Heart left ventricle (tissue), 13 donors: ENCODE measurements around the gene MAGEA10.

ENCODE experiments used
- POLR2A ChIP-seq, 2 donors: fragments of 450-650 bp; IDR thresholded peaks; one replicate each; pipeline ENCODE4 v1.6.1; 2017; ENCODE audit warnings: antibody characterized with exemption in 2 of 2, mild to moderate bottlenecking in 2 of 2, moderate library complexity in 2 of 2
- TF ChIP-seq, protein P1 (sequence below), 12 donors: fragments of 200-600 bp; sonication (generic) in 4 of 12; IDR thresholded peaks; one replicate each; pipeline versions ENCODE4 v1.5.0 to v1.8.0; 2018 to 2022; ENCODE audit warnings: antibody characterized with exemption in 12 of 12, mild to moderate bottlenecking in 5 of 12
- donor health status: ischemic (EF 13 %, LVEDD 7.1; RV severe dilation, severe dysfunction).
- donor health status: DM: no; HTN: yes; CAD: no.
- donor health status: DM: no; HTN: no; CAD: no.
- donor health status: ischemic (EF 25% LVEDD 6.9; RV normal size, moderate dysfunction).
- donor health status: ischemic (EF 25% LVEDD 5.7; RV mildly dilated, moderate dysfunction).
- donor health status: ischemic (EF 35%, LVEDD 5.7; RV mildly dilated, moderate dysfunction).
- donor health status: nonischemic (EF 11% LVEDD 7.7; RV severe dilation, severe dysfunction).
- donor health status: DM: yes; HTN: yes; CAD: no.
- donor health status: PGD.
- donor health status: ischemic (EF 29% LVEDD 5.4; RV normal size, mild dysfunction).
- donor health status: nonischemic (EF 23%, LVEDD 6.1; RV moderate dilation, normal function).

GRCh38 chrX:152155766-152156310 is 17.5 kb upstream of the MAGEA10 start:
- TF ChIP-seq, protein P1, sequence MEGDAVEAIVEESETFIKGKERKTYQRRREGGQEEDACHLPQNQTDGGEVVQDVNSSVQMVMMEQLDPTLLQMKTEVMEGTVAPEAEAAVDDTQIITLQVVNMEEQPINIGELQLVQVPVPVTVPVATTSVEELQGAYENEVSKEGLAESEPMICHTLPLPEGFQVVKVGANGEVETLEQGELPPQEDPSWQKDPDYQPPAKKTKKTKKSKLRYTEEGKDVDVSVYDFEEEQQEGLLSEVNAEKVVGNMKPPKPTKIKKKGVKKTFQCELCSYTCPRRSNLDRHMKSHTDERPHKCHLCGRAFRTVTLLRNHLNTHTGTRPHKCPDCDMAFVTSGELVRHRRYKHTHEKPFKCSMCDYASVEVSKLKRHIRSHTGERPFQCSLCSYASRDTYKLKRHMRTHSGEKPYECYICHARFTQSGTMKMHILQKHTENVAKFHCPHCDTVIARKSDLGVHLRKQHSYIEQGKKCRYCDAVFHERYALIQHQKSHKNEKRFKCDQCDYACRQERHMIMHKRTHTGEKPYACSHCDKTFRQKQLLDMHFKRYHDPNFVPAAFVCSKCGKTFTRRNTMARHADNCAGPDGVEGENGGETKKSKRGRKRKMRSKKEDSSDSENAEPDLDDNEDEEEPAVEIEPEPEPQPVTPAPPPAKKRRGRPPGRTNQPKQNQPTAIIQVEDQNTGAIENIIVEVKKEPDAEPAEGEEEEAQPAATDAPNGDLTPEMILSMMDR (IDR thresholded peaks at IDR 0.05) = no peak
- no peak for TF ChIP-seq POLR2A (IDR thresholded peaks at IDR 0.05)
